ENCODE measurements around the gene RASGEF1C. TPM values are rescaled to one million over a fixed set of nuclear protein-coding genes. Genes with fewer than 3 reads are reported as not detected.

Gene RASGEF1C
- total RNA-seq, 1 experiment from 2014 or later: not detected

DNA sequence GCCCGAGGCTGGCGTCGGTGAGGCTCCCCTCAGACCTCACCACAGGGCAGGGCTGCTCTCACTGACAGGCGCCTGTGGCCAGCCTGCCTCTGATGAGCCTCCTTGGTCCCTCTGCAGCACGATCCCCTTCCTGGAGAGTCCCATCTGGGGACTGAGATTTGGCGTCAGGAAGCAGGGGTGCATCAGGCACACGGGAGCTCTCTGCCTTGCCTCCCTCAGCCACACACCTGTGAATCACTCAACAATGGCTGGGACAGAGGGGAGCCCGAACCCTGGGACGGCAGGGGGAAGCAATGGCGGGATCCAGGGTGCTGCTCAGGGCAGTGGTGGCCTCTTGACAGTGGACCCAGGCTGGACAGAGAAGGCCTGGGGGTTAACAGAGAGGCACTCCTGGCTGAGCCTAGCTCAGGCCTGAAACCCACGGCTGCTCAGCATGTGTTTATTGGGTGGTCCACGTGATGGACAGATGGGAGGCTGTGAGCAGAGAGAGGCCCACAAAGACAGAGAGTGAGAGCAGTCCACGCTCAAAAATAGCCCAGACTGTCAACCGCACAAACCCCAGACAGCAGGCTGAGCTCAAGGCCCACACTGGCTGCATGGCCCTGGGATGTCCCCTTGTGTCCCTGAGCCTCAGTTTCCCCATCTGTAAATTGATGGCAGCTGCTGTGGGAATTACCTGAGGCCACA is 11.9 kb downstream of the RASGEF1C start:
- intact Hi-C loops (cut with micrococcal nuclease; ENCODE audit: unreplicated experiment): no loop called here
- BruUV-seq (replicated peaks): no TSS peak
- no peaks in the 10 kb centered on the region for H3K9me3 Mint-ChIP-seq (ENCODE audit: low read depth, unreplicated experiment)
- no peaks in the 10 kb centered on the region for H3K27me3 Mint-ChIP-seq (ENCODE audit: unreplicated experiment)
- H3K4me3 Mint-ChIP-seq (ENCODE audit: low read depth, unreplicated experiment): no peak overlapping the region
- H3K4me1 Mint-ChIP-seq (ENCODE audit: low read depth, unreplicated experiment): no peaks in the 10 kb centered on the region
- H3K27ac Mint-ChIP-seq (ENCODE audit: unreplicated experiment): no peak overlapping the region
- CTCF ChIA-PET: no interaction called here
- DNase-seq: no peak
- TF ChIP-seq, protein P1, sequence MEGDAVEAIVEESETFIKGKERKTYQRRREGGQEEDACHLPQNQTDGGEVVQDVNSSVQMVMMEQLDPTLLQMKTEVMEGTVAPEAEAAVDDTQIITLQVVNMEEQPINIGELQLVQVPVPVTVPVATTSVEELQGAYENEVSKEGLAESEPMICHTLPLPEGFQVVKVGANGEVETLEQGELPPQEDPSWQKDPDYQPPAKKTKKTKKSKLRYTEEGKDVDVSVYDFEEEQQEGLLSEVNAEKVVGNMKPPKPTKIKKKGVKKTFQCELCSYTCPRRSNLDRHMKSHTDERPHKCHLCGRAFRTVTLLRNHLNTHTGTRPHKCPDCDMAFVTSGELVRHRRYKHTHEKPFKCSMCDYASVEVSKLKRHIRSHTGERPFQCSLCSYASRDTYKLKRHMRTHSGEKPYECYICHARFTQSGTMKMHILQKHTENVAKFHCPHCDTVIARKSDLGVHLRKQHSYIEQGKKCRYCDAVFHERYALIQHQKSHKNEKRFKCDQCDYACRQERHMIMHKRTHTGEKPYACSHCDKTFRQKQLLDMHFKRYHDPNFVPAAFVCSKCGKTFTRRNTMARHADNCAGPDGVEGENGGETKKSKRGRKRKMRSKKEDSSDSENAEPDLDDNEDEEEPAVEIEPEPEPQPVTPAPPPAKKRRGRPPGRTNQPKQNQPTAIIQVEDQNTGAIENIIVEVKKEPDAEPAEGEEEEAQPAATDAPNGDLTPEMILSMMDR (IDR thresholded peaks at IDR 0.05; ENCODE audit: unreplicated experiment): no peak
- H3K36me3 Mint-ChIP-seq (ENCODE audit: insufficient read depth, unreplicated experiment): no peaks in the 10 kb centered on the region

- BruUV-seq (replicated peaks): no TSS peak
- no peaks in the 10 kb centered on the region for H3K36me3 Mint-ChIP-seq (ENCODE audit: insufficient read depth, unreplicated experiment)
- CTCF ChIA-PET: no interaction called here
- TF ChIP-seq, protein P1 (IDR thresholded peaks at IDR 0.05; ENCODE audit: unreplicated experiment): no peak
- H3K9me3 Mint-ChIP-seq (ENCODE audit: low read depth, unreplicated experiment): no peaks in the 10 kb centered on the region
- H3K4me3 Mint-ChIP-seq (ENCODE audit: low read depth, unreplicated experiment): no peak overlapping the region
- H3K4me1 Mint-ChIP-seq (ENCODE audit: low read depth, unreplicated experiment): no peaks in the 10 kb centered on the region
- no peaks in the 10 kb centered on the region for H3K27me3 Mint-ChIP-seq (ENCODE audit: unreplicated experiment)
- no peak overlapping the region for H3K27ac Mint-ChIP-seq (ENCODE audit: unreplicated experiment)
- DNase-seq: no peak
- intact Hi-C loops (cut with micrococcal nuclease; ENCODE audit: unreplicated experiment): no loop called here
These were observed 14.3 kb downstream of the RASGEF1C start for GRCh38 chr5:180194410-180195345.

DNA sequence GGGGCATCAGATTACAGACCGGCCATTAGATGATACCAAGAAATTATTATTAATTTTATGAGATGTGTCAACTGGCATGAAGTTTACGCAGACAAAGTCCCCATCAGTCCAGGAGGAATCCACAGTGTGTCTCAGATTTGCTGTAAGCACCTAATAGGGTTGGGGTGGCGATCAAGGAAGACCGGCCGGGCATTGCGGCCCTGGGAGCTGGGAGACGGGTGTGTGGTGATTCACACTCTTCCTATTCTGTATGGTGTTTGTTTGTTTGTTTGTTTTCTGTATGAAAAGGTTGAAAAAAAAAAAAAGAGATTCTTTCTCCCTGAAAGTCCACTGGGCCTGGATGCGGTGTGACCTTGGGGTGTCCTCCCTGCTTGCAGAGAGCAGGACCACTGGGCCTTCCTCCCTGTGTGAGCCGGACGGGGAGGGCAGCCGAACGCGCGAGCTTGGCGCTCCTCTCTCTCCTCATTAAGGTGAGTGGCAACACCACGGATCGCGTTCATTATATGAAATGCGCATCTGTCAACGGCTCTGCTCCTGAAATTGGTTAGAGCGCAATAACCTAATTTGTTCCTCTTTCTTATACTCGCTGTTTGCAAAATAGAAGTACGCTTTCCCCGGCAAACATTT is 15.1 kb downstream of the RASGEF1C start:
- BruUV-seq (replicated peaks): no TSS peak
- TF ChIP-seq, protein P1 (IDR thresholded peaks at IDR 0.05; ENCODE audit: unreplicated experiment): no peak
- H3K27ac Mint-ChIP-seq (ENCODE audit: unreplicated experiment): no peak overlapping the region
- peaks cover 4% of the 10 kb centered on the region for H3K9me3 Mint-ChIP-seq (ENCODE audit: low read depth, unreplicated experiment)
- no peaks in the 10 kb centered on the region for H3K27me3 Mint-ChIP-seq (ENCODE audit: unreplicated experiment)
- H3K4me1 Mint-ChIP-seq (ENCODE audit: low read depth, unreplicated experiment): no peaks in the 10 kb centered on the region
- no peak for DNase-seq
- H3K4me3 Mint-ChIP-seq (ENCODE audit: low read depth, unreplicated experiment): no peak overlapping the region
- CTCF ChIA-PET: no interaction called here
- intact Hi-C loops (cut with micrococcal nuclease; ENCODE audit: unreplicated experiment): no loop called here
- no peaks in the 10 kb centered on the region for H3K36me3 Mint-ChIP-seq (ENCODE audit: insufficient read depth, unreplicated experiment)

DNA sequence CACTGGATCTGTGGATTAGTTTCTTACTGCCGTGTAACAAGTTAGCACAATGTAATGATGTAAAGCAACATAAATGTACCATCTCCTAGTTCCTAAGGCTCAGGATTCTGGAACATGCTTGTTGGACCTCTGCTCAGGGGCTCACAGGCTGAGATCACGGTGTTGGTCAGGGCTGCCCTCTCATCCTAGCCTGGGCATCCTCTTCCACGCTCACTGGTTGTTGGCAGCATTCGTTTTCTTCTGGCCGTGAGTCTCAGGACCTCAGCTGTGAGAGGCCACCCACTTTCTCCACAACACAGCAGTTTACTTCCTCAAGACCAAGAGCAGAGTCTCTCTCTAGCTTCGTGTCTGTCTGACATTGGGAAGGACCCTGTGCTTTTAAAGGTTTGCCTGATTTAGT is 17.3 kb downstream of the RASGEF1C start:
- Mint-ChIP-seq H3K4me3 (ENCODE audit: low read depth, unreplicated experiment) (no peak overlapping the region), H3K27ac (ENCODE audit: unreplicated experiment) (no peak overlapping the region), H3K36me3 (ENCODE audit: insufficient read depth, unreplicated experiment) (no peaks in the 10 kb centered on the region), H3K27me3 (ENCODE audit: unreplicated experiment) (no peaks in the 10 kb centered on the region), H3K9me3 (ENCODE audit: low read depth, unreplicated experiment) (peaks cover 4% of the 10 kb centered on the region), H3K4me1 (ENCODE audit: low read depth, unreplicated experiment) (no peaks in the 10 kb centered on the region)
- CTCF ChIA-PET: interaction anchor here (0.7 kb wide), 1 partner anchor 9 kb away, joined by 4 read pairs; no protein-coding TSS in a partner anchor
- DNase-seq: no peak
- BruUV-seq (replicated peaks): no TSS peak
- intact Hi-C loops (cut with micrococcal nuclease; ENCODE audit: unreplicated experiment): no loop called here
- TF ChIP-seq, protein P1 (IDR thresholded peaks at IDR 0.05; ENCODE audit: unreplicated experiment): no peak

All from Calu3 (cell line).